ENCODE data around the gene HSH2D.

Gene HSH2D

DNA sequence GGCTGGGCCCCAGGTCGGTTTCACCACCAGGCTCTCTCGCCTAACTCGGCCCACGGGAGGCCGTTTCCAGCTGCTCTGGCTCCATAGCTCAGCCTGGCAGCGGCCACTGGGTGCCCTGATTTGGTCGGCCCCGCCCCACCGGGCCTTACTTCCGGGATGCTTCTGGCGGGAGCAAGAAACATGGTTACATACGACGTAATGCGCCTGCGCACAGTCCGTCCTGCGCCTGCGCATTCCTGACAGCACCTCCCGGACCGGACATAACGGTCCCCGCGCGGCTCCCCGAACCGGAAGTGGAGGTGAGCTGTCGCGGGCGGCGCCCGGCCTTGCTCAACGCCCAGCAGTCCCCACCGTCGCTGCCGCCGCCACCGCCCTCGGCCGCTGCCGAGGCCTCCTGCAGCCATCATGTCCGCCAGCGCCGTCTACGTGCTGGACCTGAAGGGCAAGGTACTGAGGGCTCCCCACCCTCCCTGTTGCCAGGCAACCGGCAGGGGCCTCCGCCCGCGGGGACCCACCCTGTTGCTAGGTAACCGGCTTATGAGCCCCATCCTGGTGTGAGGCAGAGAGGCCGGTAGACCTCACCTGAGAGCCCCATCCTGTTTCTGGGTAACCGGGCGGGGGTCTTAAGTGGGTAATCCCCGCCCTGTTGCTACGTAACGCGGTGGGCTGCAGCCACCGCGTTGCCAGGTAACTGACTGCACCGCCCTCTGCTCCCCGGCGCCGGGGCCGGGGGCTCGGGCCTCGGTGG lies 54.3 kb downstream of the HSH2D start, which contains the start of gene AP1M1:
Gene AP1M1, plus strand, starts transcription at position 290 of the 748 bp plus-strand sequence. Its CDS starts 116 bp downstream, at position 406.
- DNase-seq (ENCODE audit: low read depth) = peak; percentile 97

- no peak for DNase-seq (ENCODE audit: low read depth)
Measured at GRCh38 chr19:16198370-16198651, 54.8 kb downstream of the HSH2D start.

- no peak for DNase-seq (ENCODE audit: low read depth)
Measured at GRCh38 chr19:16199275-16199932, 55.9 kb downstream of the HSH2D start.

DNA sequence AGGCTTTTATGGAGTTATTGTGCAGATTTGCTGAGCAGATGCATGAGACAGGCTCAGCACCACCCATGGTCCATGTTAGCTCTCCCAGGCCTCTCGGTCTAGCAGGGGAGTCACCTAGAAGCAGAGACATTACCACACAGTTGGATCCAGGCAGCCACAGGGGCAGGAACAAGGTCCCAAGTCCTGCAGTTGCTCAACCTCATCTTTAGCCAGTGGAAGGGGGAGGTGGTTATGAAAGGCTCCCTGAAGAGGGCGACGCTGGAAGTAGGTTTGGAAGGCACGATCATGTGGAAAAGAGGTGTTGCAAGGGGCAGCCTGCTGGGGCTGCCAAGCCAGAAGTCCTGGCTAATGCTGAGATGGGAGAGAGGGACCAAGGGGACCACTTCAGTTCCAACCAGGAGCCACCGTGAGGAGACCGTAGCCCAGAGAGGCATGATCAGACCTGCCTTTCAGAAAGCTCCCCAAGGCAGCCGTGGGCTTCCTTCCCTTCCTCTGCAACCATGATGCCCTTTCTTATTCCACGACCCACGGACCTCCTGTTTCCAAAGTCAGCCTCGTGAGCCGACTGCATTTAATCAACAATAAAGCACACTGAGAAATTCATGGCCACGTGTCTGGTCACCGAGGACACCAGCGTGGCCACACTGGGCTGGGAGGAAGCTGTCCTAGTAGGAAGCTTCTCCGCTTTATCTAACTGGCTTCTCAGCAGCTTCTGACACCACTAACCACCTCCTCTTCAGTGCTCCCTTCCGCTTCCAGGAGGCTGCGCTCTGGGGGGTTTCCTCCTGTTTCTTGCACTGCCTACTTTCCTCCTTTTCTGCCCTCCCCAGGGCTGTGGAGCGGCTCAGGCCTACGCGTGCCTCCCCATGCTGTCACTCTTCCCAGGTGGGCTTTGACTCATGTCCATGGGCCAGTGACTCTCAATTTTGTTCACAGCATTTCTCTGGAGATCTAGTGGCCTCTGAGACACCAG lies 56.8 kb downstream of the HSH2D start:
- no peak for DNase-seq (ENCODE audit: low read depth)

DNA sequence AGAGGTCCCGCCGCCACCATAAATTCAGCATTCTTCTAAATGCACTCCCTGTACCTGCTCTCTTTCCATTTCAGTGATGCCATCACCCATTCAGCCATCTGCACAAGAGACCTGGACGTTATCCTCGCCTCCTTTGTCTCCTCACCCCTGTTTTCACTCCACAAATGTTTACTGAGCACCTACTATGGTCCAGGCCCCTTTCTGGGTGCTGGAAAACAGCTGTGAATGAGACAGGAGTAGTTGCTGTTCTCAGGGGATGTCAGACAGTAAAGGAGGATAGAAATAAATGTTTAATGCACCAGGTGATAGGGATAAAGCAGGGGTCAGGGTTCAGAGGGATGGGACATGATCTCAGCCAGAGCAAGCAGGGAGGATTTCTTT lies 57.5 kb downstream of the HSH2D start:
- DNase-seq (ENCODE audit: low read depth) = no peak

DNA sequence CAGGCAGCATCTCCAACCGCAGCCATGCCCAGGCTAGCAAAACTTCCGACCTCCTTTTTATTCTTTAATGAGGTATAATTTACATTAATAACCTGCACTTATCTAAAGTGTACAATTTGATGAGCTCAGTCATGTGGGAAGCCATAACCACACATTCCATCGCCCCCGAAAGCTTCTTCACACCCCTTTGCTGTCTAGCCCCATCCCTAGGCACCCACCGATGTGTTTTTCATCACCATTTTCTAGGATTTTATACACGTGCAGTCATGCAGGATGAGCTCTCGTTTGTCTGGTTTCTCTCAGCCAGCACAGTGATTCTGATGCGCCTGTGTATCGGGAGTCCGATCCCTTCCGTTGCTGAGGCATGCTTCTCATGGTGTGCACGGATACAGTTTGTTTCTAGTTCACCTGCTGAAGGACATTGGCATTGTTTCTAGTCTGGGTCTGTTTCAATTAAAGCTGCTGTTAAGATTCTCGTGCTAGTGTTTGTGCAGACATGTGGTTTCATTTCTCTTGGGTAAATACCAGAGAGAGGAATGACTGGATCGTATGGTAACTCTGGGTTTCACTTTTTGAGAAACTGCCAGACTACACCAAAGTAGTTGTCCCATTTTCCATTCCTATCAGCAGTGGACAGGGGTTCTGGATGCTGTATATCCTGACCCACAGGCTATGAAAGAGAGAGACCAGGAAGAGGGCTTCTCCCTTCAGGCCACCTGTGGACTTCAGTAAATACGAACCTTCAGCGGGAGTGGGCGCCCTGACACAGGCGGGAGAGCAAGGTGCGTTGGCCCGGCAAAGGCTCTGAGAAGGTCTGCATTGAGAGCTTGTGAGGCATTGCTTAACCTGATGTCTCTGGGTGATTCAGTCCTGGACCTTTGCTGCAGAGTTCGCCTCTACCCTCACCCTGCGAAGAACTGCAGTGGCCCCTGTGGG lies 59.1 kb downstream of the HSH2D start:
- no peak for DNase-seq (ENCODE audit: low read depth)

DNA sequence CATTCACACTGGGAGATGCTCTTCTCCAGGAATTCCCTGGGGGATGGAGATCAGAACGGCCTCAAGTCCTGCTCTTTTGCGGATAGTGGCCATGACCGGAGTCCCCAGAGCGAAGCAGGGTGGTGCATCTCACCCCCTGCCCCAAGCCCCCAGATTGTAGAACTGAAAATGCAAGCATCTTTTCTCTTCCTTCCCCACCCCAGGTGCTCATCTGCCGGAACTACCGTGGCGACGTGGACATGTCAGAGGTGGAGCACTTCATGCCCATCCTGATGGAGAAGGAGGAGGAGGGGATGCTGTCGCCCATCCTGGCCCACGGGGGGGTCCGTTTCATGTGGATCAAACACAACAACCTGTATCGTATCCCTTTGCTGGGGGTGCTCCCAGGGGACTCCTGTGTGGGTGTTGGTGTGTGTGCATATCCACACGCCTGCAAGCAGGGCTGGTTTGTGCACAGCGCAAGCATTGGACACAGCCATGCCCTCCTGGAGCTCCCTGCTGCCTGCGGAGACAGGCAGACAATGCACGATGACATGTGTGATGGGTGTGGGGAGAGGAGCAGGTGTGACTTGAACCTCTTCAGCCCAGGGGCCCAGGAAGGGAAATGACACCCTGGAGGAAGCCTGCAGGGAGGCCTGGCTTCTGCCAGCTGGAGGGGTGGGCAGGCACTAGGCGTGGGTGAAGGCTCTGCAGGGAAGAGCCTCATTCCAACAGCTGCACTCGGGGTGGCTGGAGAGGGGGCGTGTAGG lies 59.9 kb downstream of the HSH2D start:
- no peak for DNase-seq (ENCODE audit: low read depth)

GRCh38 chr19:16204005-16204294 lies 60.5 kb downstream of the HSH2D start:
- no peak for DNase-seq (ENCODE audit: low read depth)

DNA sequence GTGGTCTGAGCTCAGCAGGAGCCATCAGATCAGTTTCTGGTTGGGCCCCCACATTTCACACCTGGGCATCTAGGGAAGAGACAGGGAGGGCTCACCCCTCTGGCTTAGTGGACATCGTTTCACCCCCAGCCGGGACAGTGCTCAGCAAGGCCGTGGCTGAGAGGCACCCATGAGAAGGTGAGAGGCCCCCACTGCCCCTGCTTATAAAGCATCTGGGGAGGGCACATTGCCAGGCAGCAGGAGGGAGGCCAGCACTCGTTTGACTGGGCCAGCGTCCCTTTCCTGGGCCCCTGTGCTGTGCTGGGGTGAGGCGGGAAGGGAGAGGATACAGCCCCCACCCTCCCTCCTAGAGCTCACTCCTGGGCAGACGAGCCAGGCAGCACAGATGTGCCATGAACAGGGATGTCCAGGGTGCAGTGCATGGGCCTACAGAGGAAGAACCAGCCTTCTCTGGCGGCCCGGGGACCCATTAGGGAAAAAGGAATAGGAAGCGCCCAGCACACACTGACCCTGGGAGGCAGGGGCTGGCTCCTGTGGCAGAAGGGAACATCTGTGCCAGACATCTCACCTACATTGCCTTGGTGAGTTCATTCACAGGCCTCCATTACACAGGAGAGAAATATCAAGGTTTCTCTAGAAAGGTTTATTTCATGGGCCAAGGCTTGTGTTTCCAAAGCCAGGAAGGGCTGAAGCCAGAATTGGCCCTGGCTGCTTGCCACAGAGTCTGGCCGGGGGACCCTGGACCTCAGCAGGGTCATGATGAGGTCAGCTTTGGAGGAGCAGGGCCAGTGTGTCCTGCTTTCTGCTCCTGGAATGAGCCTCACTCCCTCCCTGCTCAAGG lies 61.9 kb downstream of the HSH2D start:
- no peak for DNase-seq (ENCODE audit: low read depth)

GRCh38 chr19:16206046-16206605 lies 62.6 kb downstream of the HSH2D start:
- no peak for DNase-seq (ENCODE audit: low read depth)

- DNase-seq (ENCODE audit: low read depth) = no peak
Measured at GRCh38 chr19:16206637-16207036, 63.2 kb downstream of the HSH2D start.

DNA sequence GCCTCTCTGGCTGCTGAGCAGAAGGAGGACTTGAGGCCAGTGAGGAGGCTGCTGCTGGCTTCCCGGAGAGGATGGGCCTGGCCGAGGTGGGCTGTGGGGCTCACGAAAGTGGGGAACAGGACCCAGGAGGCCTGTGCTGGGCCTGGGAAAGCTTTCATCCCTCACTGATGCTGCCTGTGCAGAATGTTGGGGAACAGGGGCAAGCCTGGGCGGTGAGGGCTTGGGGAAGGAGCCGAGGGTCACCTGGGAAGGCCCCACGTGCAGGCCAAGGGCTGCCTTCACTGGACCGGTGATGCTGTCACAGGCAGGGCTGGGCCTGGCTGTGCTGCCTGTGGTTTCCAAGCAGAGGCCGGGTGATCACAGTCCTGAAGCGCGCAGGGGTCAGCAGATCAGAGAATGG lies 63.6 kb downstream of the HSH2D start:
- DNase-seq (ENCODE audit: low read depth) = no peak

DNA sequence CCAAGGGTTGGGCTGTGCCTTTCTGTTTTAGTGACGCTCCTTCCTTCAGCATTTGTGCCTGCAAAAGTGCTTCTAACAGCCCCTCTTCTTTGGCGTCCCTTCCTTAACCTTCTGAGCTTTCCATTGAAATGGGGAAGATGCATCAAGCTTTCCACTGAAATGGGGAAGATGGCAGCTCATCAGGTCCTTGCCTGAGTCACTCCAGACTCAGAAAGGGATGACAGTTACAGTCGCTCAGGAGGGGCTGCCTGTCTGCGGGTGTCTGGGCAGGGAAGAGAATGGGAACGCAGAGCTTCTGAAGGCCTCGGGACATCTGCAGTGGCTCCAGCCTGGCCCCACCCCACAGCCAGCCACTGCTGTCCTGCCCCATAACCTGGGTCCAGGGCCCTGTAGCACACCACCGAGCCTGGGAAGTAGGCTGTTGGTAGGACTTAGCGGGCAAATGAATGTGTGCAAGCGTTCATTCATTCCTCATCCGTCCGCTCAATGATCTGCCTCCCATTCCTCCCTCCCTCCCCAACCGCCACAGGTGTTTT lies 64.1 kb downstream of the HSH2D start:
- DNase-seq (ENCODE audit: low read depth) = no peak
